IMR-90 (cell line): ENCODE measurements around the gene ARMC8. TPM values are rescaled to one million over a fixed set of nuclear protein-coding genes. Genes with fewer than 3 reads are reported as not detected.

Experiments
- ATAC-seq: fragments of 200-7000 bp; cut with Tn5 transposase; 2 replicates; pipeline ENCODE4 v1.9.1; 2020; ENCODE audit warnings: low read depth, mild to moderate bottlenecking, moderate library complexity
- BruUV-seq: library from RNA; stranded (reverse); fragments of 400-500 nt; replicated peaks from 2 replicates; lab custom pipeline; 2021; lab: Mats Ljungman, UMichigan
- CTCF ChIA-PET: fragments of 300-600 bp; formaldehyde crosslinking; extraction: SDS; loops from one replicate; lab custom pipeline; 2021; ENCODE audit warnings: antibody characterized with exemption; lab: Yijun Ruan, JAX
- POLR2A ChIA-PET: fragments of 300-600 bp; sonication (Branson Sonifier 250); formaldehyde crosslinking; loops from one replicate; lab custom pipeline; 2022; ENCODE audit warnings: antibody characterized with exemption; ENCODE audit not compliant: unreplicated experiment; lab: Charles Lee
- DNase-seq: peaks from one replicate; pipeline ENCODE4 v3.0.0; 2013
- H2AFZ ChIP-seq: replicated peaks from 2 replicates; pipeline ENCODE3; 2013; ENCODE audit warnings: low read length, mild to moderate bottlenecking; ENCODE audit not compliant: poor library complexity
- H2AK5ac ChIP-seq: 2 replicates; pipeline ENCODE4 v1.6.1; 2013; ENCODE audit warnings: low read depth, low read length, inconsistent platforms
- H2AK9ac ChIP-seq: replicated peaks from 2 replicates; pipeline ENCODE3; 2013; ENCODE audit warnings: mild to moderate bottlenecking, low read depth, low read length, moderate library complexity; ENCODE audit not compliant: poor library complexity
- H2BK120ac ChIP-seq: 2 replicates; pipeline ENCODE4 v1.6.1; 2013; ENCODE audit warnings: low read depth, low read length, inconsistent platforms
- H2BK15ac ChIP-seq: 3 replicates; pipeline ENCODE4 v1.6.1; 2013; ENCODE audit warnings: low read depth, low read length, inconsistent platforms
- H2BK20ac ChIP-seq: 2 replicates; pipeline ENCODE4 v1.6.1; 2013; ENCODE audit warnings: low read depth, mild to moderate bottlenecking, inconsistent platforms, low read length, moderate library complexity
- H2BK5ac ChIP-seq: 2 replicates; pipeline ENCODE4 v1.6.1; 2013; ENCODE audit warnings: mild to moderate bottlenecking, low read depth, low read length, inconsistent platforms; ENCODE audit not compliant: poor library complexity, severe bottlenecking
- H3K14ac ChIP-seq: replicated peaks from 2 replicates; pipeline ENCODE4 v1.6.1; 2013; ENCODE audit warnings: low read depth, low read length, inconsistent platforms
- H3K18ac ChIP-seq: 2 replicates; pipeline ENCODE4 v1.6.1; 2013; ENCODE audit warnings: low read depth, low read length, control low read depth
- H3K23ac ChIP-seq: 2 replicates; pipeline ENCODE4 v1.6.1; 2013; ENCODE audit warnings: low read depth, low read length, inconsistent platforms
- H3K27ac ChIP-seq: 2 replicates; pipeline ENCODE4 v1.5.1; 2013; ENCODE audit warnings: mild to moderate bottlenecking, control low read depth, low read length; ENCODE audit not compliant: insufficient read depth
- H3K27me3 ChIP-seq: 2 replicates; pipeline ENCODE4 v1.6.1; 2013; ENCODE audit warnings: low read length; ENCODE audit not compliant: control insufficient read depth, insufficient read depth
- H3K36me3 ChIP-seq: 2 replicates; pipeline ENCODE4 v1.6.1; 2013; ENCODE audit warnings: low read length, mixed read lengths; ENCODE audit not compliant: control insufficient read depth, insufficient read depth
- H3K4ac ChIP-seq: 2 replicates; pipeline ENCODE4 v1.6.1; 2013; ENCODE audit warnings: low read depth, low read length, inconsistent platforms
- H3K4me1 ChIP-seq: 2 replicates; pipeline ENCODE4 v1.6.1; 2013; ENCODE audit warnings: low read length, mixed read lengths; ENCODE audit not compliant: control insufficient read depth, insufficient read depth
- H3K4me2 ChIP-seq: 2 replicates; pipeline ENCODE4 v1.6.1; 2013; ENCODE audit warnings: low read depth, mild to moderate bottlenecking, control low read depth, low read length, moderate library complexity
- H3K4me3 ChIP-seq: 2 replicates; pipeline ENCODE4 v1.5.1; 2013; ENCODE audit warnings: low read depth, mild to moderate bottlenecking, control low read depth, low read length, moderate library complexity; ENCODE audit not compliant: insufficient read depth
- H3K56ac ChIP-seq: 2 replicates; pipeline ENCODE4 v1.6.1; 2013; ENCODE audit warnings: low read length, inconsistent platforms; ENCODE audit not compliant: insufficient read depth; ENCODE audit errors: extremely low read depth
- H3K79me1 ChIP-seq, 2 experiments: 2 replicates each; pipeline ENCODE4 v1.6.1; 2013; ENCODE audit warnings: low read length in 2 of 2, inconsistent platforms in 1 of 2, low read depth in 1 of 2
- H3K9ac ChIP-seq: 2 replicates; pipeline ENCODE4 v1.6.1; 2013; ENCODE audit warnings: low read depth, low read length, control low read depth
- H3K9me1 ChIP-seq: 2 replicates; pipeline ENCODE4 v1.6.1; 2013; ENCODE audit warnings: low read length, inconsistent platforms; ENCODE audit not compliant: insufficient read depth
- H3K9me3 ChIP-seq: 2 replicates; pipeline ENCODE4 v1.6.1; 2013; ENCODE audit warnings: low read length; ENCODE audit not compliant: control insufficient read depth, insufficient read depth
- H4K20me1 ChIP-seq: 2 replicates; pipeline ENCODE4 v1.6.1; 2013; ENCODE audit warnings: low read length, inconsistent platforms; ENCODE audit not compliant: insufficient read depth
- H4K5ac ChIP-seq: 2 replicates; pipeline ENCODE4 v1.6.1; 2013; ENCODE audit warnings: mild to moderate bottlenecking, low read depth, low read length, control low read depth
- H4K8ac ChIP-seq, 2 experiments: 2 replicates each; pipeline ENCODE4 v1.6.1; 2013; ENCODE audit warnings: low read depth in 2 of 2, low read length in 2 of 2, control low read depth in 1 of 2, inconsistent platforms in 1 of 2
- H4K91ac ChIP-seq: 2 replicates; pipeline ENCODE4 v1.6.1; 2013; ENCODE audit warnings: low read depth, low read length, inconsistent platforms; ENCODE audit not compliant: insufficient read depth
- MAFK ChIP-seq: IDR thresholded peaks from 2 replicates; pipeline ENCODE4 v1.6.1; 2012; ENCODE audit warnings: low read depth, low read length, improper control_type of control experiment
- MAZ ChIP-seq: IDR thresholded peaks from 2 replicates; pipeline ENCODE4 v1.6.1; 2012; ENCODE audit warnings: low read depth, mild to moderate bottlenecking, low read length, improper control_type of control experiment, moderate library complexity, borderline replicate concordance
- MXI1 ChIP-seq: IDR thresholded peaks from 2 replicates; pipeline ENCODE4 v1.6.1; 2012; ENCODE audit warnings: low read depth, mild to moderate bottlenecking, low read length, moderate library complexity, borderline replicate concordance
- NFE2L2 ChIP-seq: fragments of 150-350 bp; IDR thresholded peaks from 2 replicates; pipeline ENCODE4 v1.6.1; 2016; ENCODE audit warnings: low read depth, mild to moderate bottlenecking, low read length
- POLR2A ChIP-seq: IDR thresholded peaks from 2 replicates; pipeline ENCODE4 v1.6.1; 2012; ENCODE audit warnings: mild to moderate bottlenecking, low read depth, low read length
- RAD21 ChIP-seq: IDR thresholded peaks from 2 replicates; pipeline ENCODE4 v1.6.1; 2012; ENCODE audit warnings: low read length, improper control_type of control experiment
- RFX5 ChIP-seq: IDR thresholded peaks from 2 replicates; pipeline ENCODE4 v1.8.0; 2012; ENCODE audit warnings: low read depth, mild to moderate bottlenecking, low read length, moderate library complexity
- SMC3 ChIP-seq: fragments of 150-350 bp; IDR thresholded peaks from 2 replicates; pipeline ENCODE4 v1.6.1; 2016; ENCODE audit warnings: low read depth, mild to moderate bottlenecking, antibody characterized with exemption, low read length, moderate library complexity
- WGBS, 2 experiments: methylation state at CpG; one replicate each; pipeline versions ENCODE4 v1.1.5 to v1.1.7; 2013; ENCODE audit warnings: missing lambda C conversion rate in 2 of 2; ENCODE audit not compliant: insufficient read length in 1 of 2; ENCODE audit errors: extremely low coverage in 2 of 2; 5-methylcytosine and 5-hydroxymethylcytosine counted together
- dilution Hi-C: fragments of 300-500 bp; cut with HindIII; formaldehyde crosslinking; loops from one replicate; pipeline ENCODE4 v1.14.3; 2018; ENCODE audit warnings: low sequenced_read_pairs; ENCODE audit not compliant: unreplicated experiment
- in situ Hi-C: fragments of 300-500 bp; cut with MboI; formaldehyde crosslinking; loops from 3 replicates; pipeline ENCODE4 v1.14.3; 2019; ENCODE audit warnings: low sequenced_read_pairs, inconsistent platforms, mixed read lengths
- intact Hi-C: fragments of 100-400 bp; cut with micrococcal nuclease; formaldehyde crosslinking; loops from 2 replicates; pipeline ENCODE4 v1.10.0; 2022
- polyA plus RNA-seq, 3 experiments: library from polyadenylated mRNA; depleted of rRNA; stranded (reverse); fragments of >200 nt; gene quantifications; 2 replicates each; pipeline ENCODE4 v1.2.3, GENCODE V29; 2012; ENCODE audit warnings: low replicate concordance in 1 of 3
- total RNA-seq: library from RNA; depleted of rRNA; stranded (reverse); fragments of >200 nt; gene quantifications from 2 replicates; pipeline ENCODE4 v1.2.3, GENCODE V29; 2012
- TF ChIP-seq, protein P1 (sequence below): fragments of 150-350 bp; IDR thresholded peaks from 2 replicates; pipeline ENCODE4 v1.6.1; 2017; ENCODE audit warnings: mild to moderate bottlenecking, antibody characterized with exemption, low read length, low read depth

ARMC8 gene
- total and polyA plus RNA-seq, 2 of the 4 experiments (the other 2 are of a cell fraction), result 39.1 to 75.1 TPM

DNA sequence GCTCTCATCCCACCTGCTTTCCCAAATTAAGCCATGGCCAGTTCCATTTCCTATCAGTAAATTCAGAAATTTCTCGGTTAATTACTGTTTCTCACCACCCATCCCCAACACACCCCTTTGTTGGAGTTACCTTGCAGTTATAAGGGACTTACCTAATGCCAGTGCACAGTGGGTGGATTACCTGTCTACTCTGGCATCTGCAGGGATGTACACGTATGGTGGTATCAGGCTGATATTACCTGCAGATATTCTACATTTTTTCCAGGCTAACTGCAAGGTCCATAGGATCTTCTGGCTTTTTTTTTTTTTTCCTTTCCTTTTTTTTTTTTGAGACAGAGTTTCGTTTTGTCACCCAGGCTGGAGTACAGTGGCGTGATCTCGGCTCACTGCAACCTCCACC is 153.4 kb downstream of the ARMC8 start:
- Histone ChIP-seq H3K4me3 (no peak overlapping the region), H3K18ac (no peak overlapping the region), H3K9ac (no peak overlapping the region), H3K14ac (no peak overlapping the region), H2AK9ac (no peak overlapping the region), H3K9me1 (no peaks in the 10 kb centered on the region), H2BK120ac (no peak overlapping the region), H2BK15ac (no peak overlapping the region), H3K56ac (no peak overlapping the region), H4K8ac (no peak overlapping the region), H3K79me1 (no peaks in the 10 kb centered on the region), H3K4me1 (no peaks in the 10 kb centered on the region), H4K20me1 (no peaks in the 10 kb centered on the region), H3K36me3 (no peaks in the 10 kb centered on the region), H3K27ac (no peak overlapping the region), H2BK20ac (no peak overlapping the region), H3K4ac (no peak overlapping the region), H2BK5ac (no peak overlapping the region), H3K9me3 (no peaks in the 10 kb centered on the region), H2AFZ (no peak overlapping the region), H2AK5ac (no peak overlapping the region), H4K5ac (no peak overlapping the region), H3K4me2 (no peak overlapping the region), H3K27me3 (peaks cover 25% of the 10 kb centered on the region), H3K23ac (no peak overlapping the region), H4K91ac (no peak overlapping the region)
- ATAC-seq (no peak), DNase-seq (no peak)
- intact Hi-C loops (no loop called here), dilution Hi-C loops (no loop called here), in situ Hi-C loops (no loop called here)
- no TSS peak for BruUV-seq
- ChIA-PET POLR2A (no interaction called here), CTCF (no interaction called here)
- no CpG with 5 or more reads among the region's 5 CpGs for WGBS, 2 experiments
- TF ChIP-seq NFE2L2 (no peak), MAZ (no peak), MAFK (no peak), POLR2A (no peak), RAD21 (no peak), SMC3 (no peak), RFX5 (no peak), MXI1 (no peak)
- TF ChIP-seq, protein P1, sequence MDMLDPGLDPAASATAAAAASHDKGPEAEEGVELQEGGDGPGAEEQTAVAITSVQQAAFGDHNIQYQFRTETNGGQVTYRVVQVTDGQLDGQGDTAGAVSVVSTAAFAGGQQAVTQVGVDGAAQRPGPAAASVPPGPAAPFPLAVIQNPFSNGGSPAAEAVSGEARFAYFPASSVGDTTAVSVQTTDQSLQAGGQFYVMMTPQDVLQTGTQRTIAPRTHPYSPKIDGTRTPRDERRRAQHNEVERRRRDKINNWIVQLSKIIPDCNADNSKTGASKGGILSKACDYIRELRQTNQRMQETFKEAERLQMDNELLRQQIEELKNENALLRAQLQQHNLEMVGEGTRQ, result no peak
